Neural progenitor cell (in vitro differentiated cells): ENCODE results near the gene GRN. TPM values are rescaled to one million over a fixed set of nuclear protein-coding genes. Genes with fewer than 3 reads are reported as not detected.

Experiments
- DNase-seq: peaks from one replicate; pipeline ENCODE4 v3.0.0-alpha.2; 2016; ENCODE audit warnings: low spot score
- H2AFZ ChIP-seq: fragments of 200-600 bp; sonication (generic); replicated peaks from 2 replicates; pipeline ENCODE4 v1.6.1; 2016; ENCODE audit warnings: antibody characterized with exemption
- H3F3A ChIP-seq: fragments of 200-600 bp; sonication (generic); 2 replicates; pipeline ENCODE4 v1.6.1; 2016; ENCODE audit warnings: antibody characterized with exemption, low read depth
- H3K27ac ChIP-seq: fragments of 200-600 bp; sonication (generic); 2 replicates; pipeline ENCODE4 v1.5.1; 2016; ENCODE audit warnings: mild to moderate bottlenecking
- H3K27me3 ChIP-seq: fragments of 200-600 bp; sonication (generic); 2 replicates; pipeline ENCODE4 v1.6.1; 2016; ENCODE audit warnings: mild to moderate bottlenecking, moderate library complexity
- H3K36me3 ChIP-seq: fragments of 200-600 bp; sonication (generic); 2 replicates; pipeline ENCODE4 v1.5.1; 2016
- H3K4me1 ChIP-seq: fragments of 200-600 bp; sonication (generic); 2 replicates; pipeline ENCODE4 v1.6.1; 2016; ENCODE audit warnings: mixed run types
- H3K4me2 ChIP-seq: fragments of 200-600 bp; sonication (generic); 2 replicates; pipeline ENCODE4 v1.6.1; 2016
- H3K4me3 ChIP-seq: fragments of 200-600 bp; sonication (generic); 2 replicates; pipeline ENCODE4 v1.5.1; 2016
- H3K79me2 ChIP-seq: fragments of 200-600 bp; sonication (generic); 2 replicates; pipeline ENCODE4 v1.6.1; 2016; ENCODE audit warnings: low read depth
- H3K9ac ChIP-seq: fragments of 200-600 bp; sonication (generic); 2 replicates; pipeline ENCODE4 v1.6.1; 2016
- H3K9me3 ChIP-seq: fragments of 200-600 bp; sonication (generic); 2 replicates; pipeline ENCODE4 v1.5.1; 2016; ENCODE audit warnings: low read depth
- H4K20me1 ChIP-seq: fragments of 200-600 bp; sonication (generic); 2 replicates; pipeline ENCODE4 v1.6.1; 2016; ENCODE audit warnings: low read depth
- H3K27ac Mint-ChIP-seq: 3 replicates; pipeline ENCODE4 v1.8.0; 2021; ENCODE audit warnings: mixed read lengths
- H3K27me3 Mint-ChIP-seq: 2 replicates; pipeline ENCODE4 v1.8.0; 2022; ENCODE audit warnings: low read depth, mild to moderate bottlenecking, inconsistent platforms, moderate library complexity, mixed read lengths; ENCODE audit not compliant: insufficient read depth
- H3K36me3 Mint-ChIP-seq: 3 replicates; pipeline ENCODE4 v1.8.0; 2021; ENCODE audit warnings: mixed read lengths
- H3K4me1 Mint-ChIP-seq: 3 replicates; pipeline ENCODE4 v1.8.0; 2021; ENCODE audit warnings: mixed read lengths
- H3K4me3 Mint-ChIP-seq: 3 replicates; pipeline ENCODE4 v1.8.0; 2021; ENCODE audit warnings: mild to moderate bottlenecking, moderate library complexity, mixed read lengths
- H3K9me3 Mint-ChIP-seq: 3 replicates; pipeline ENCODE4 v1.8.0; 2020; ENCODE audit warnings: mixed read lengths
- CTCF ChIP-seq: fragments of 200-600 bp; sonication (generic); IDR thresholded peaks from 2 replicates; pipeline ENCODE4 v1.5.1; 2017; ENCODE audit warnings: antibody characterized with exemption, mild to moderate bottlenecking
- EZH2 ChIP-seq: fragments of 200-600 bp; sonication (generic); IDR thresholded peaks from 2 replicates; pipeline ENCODE4 v1.6.1; 2017; ENCODE audit warnings: antibody characterized with exemption, mild to moderate bottlenecking, moderate library complexity
- EZH2phosphoT487 ChIP-seq: fragments of 200-600 bp; sonication (generic); IDR thresholded peaks from 2 replicates; pipeline ENCODE4 v1.6.1; 2017; ENCODE audit warnings: antibody characterized with exemption
- total RNA-seq: library from RNA; depleted of rRNA; stranded (reverse); fragments of >200 nt; gene quantifications from 2 replicates; pipeline ENCODE4 v1.2.3, GENCODE V29; 2015; ENCODE audit warnings: low replicate concordance

The GRN gene
- total RNA-seq, 1 donor from 2014 or later = 28.2 TPM

GRCh38 chr17:44359006-44359405, 13.9 kb downstream of the GRN start:
- Histone ChIP-seq H2AFZ (no peak overlapping the region), H3K4me1 (peaks cover 30% of the 10 kb centered on the region), H3K27me3 (peaks cover 5% of the 10 kb centered on the region), H3K9me3 (no peaks in the 10 kb centered on the region), H3K36me3 (no peaks in the 10 kb centered on the region), H3K4me3 (no peak overlapping the region), H3K79me2 (peaks cover 58% of the 10 kb centered on the region), H3K9ac (no peak overlapping the region), H3F3A (peaks cover 37% of the 10 kb centered on the region), H3K4me2 (no peak overlapping the region), H3K27ac (no peak overlapping the region), H4K20me1 (peaks cover 83% of the 10 kb centered on the region)
- peak overlapping the region; percentile 81 for H3K27ac Mint-ChIP-seq
- TF ChIP-seq EZH2 (no peak), CTCF (no peak), EZH2phosphoT487 (no peak)
- peaks cover 29% of the 10 kb centered on the region for H3K4me1 Mint-ChIP-seq
- peaks cover 4% of the 10 kb centered on the region for H3K36me3 Mint-ChIP-seq
- no peak for DNase-seq
- no peak overlapping the region for H3K4me3 Mint-ChIP-seq
- peaks cover 7% of the 10 kb centered on the region for H3K27me3 Mint-ChIP-seq
- no peaks in the 10 kb centered on the region for H3K9me3 Mint-ChIP-seq

DNA sequence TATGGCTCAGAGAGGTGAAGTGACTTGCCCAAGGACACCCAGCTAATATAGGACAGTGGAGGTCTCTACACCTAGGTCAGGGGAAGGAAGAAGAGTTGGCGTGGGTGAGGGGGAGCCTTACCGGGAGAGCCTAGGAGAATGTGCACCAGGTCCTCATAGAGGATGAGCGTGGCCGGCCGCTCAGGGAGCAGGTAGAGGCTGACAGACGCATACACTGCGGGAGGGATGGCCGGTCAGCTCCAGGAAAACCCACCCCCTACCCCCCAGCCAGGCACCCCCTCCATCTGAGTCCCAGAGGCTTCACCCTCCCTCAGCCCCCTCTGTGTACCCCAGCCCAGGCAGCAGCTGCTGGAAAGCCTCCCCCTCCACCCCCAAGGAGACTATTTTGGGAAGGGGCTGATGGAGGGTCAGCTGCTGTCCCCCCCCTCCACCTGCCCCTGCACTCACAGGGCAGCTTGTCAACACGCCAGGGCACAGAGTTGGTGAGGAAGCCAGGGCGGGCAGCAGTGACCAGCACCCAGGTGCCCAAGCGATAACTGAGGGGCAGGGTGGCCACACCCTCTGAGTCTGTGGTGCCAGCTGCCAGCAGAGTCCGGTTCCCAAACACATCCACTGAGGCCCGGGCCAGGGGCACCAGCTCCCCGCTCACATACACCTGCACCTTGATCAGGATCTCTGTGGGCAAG, 14.5 kb downstream of the GRN start:
- Histone ChIP-seq H3K4me1 (peaks cover 30% of the 10 kb centered on the region), H3K9me3 (no peaks in the 10 kb centered on the region), H3K4me2 (no peak overlapping the region), H3K27ac (no peak overlapping the region), H3K36me3 (no peaks in the 10 kb centered on the region), H4K20me1 (peaks cover 83% of the 10 kb centered on the region), H3K79me2 (peaks cover 58% of the 10 kb centered on the region), H3F3A (peaks cover 37% of the 10 kb centered on the region), H3K27me3 (peaks cover 8% of the 10 kb centered on the region), H3K4me3 (no peak overlapping the region), H2AFZ (no peak overlapping the region), H3K9ac (no peak overlapping the region)
- H3K4me3 Mint-ChIP-seq = no peak overlapping the region
- peak overlapping the region; percentile 81 for H3K27ac Mint-ChIP-seq
- TF ChIP-seq CTCF = no peak
- TF ChIP-seq EZH2phosphoT487 = no peak
- TF ChIP-seq EZH2 = no peak
- DNase-seq = no peak
- peaks cover 31% of the 10 kb centered on the region for H3K4me1 Mint-ChIP-seq
- no peaks in the 10 kb centered on the region for H3K9me3 Mint-ChIP-seq
- peaks cover 7% of the 10 kb centered on the region for H3K27me3 Mint-ChIP-seq
- H3K36me3 Mint-ChIP-seq = peaks cover 4% of the 10 kb centered on the region

GRCh38 chr17:44360144-44360533, 15.0 kb downstream of the GRN start:
- Histone ChIP-seq H2AFZ (no peak overlapping the region), H3K4me2 (peak overlapping the region; percentile 96), H4K20me1 (peaks cover 78% of the 10 kb centered on the region), H3F3A (peaks cover 37% of the 10 kb centered on the region), H3K27me3 (peaks cover 14% of the 10 kb centered on the region), H3K79me2 (peaks cover 58% of the 10 kb centered on the region), H3K9ac (no peak overlapping the region), H3K27ac (no peak overlapping the region), H3K36me3 (no peaks in the 10 kb centered on the region), H3K4me1 (peaks cover 30% of the 10 kb centered on the region), H3K4me3 (no peak overlapping the region), H3K9me3 (no peaks in the 10 kb centered on the region)
- DNase-seq = no peak
- H3K27ac Mint-ChIP-seq = no peak overlapping the region
- peaks cover 11% of the 10 kb centered on the region for H3K27me3 Mint-ChIP-seq
- TF ChIP-seq EZH2phosphoT487 (no peak), CTCF (no peak), EZH2 (no peak)
- H3K4me3 Mint-ChIP-seq = peak overlapping the region; percentile 81
- peaks cover 31% of the 10 kb centered on the region for H3K4me1 Mint-ChIP-seq
- no peaks in the 10 kb centered on the region for H3K9me3 Mint-ChIP-seq
- H3K36me3 Mint-ChIP-seq = peaks cover 4% of the 10 kb centered on the region
